Keratinocyte (primary cell): ENCODE data around the gene NUDT12. TPM values are rescaled to one million over a fixed set of nuclear protein-coding genes. Genes with fewer than 3 reads are reported as not detected.
A peak's percentile ranks its signal among the peaks of the same experiment; 100 is the strongest.

Source experiments
- DNase-seq: peaks from one replicate; pipeline ENCODE4 v3.0.0-alpha.2; 2011; ENCODE audit warnings: low read depth, missing footprints, low spot score
- FAIRE-seq: peaks from 2 replicates; lab custom pipeline; 2011; peaks lifted over from hg19 to GRCh38; lab: Jason Lieb, UNC
- H2AFZ ChIP-seq: 2 replicates; pipeline ENCODE4 v1.6.0; 2012; ENCODE audit warnings: low read length, control low read depth, inconsistent platforms; ENCODE audit not compliant: control insufficient read depth
- H3K27ac ChIP-seq: 2 replicates; pipeline ENCODE4 v1.5.1; 2011; ENCODE audit warnings: low read length; ENCODE audit not compliant: control insufficient read depth, insufficient read depth
- H3K27me3 ChIP-seq: 3 replicates; pipeline ENCODE4 v1.6.0; 2011; ENCODE audit warnings: low read length; ENCODE audit not compliant: control insufficient read depth, insufficient read depth; ENCODE audit errors: extremely low read depth
- H3K36me3 ChIP-seq, 2 experiments: 2 replicates in 1 of 2; 3 replicates in 1 of 2; pipeline ENCODE4 v1.5.1; 2011; ENCODE audit warnings: low read length in 2 of 2, mild to moderate bottlenecking in 1 of 2; ENCODE audit not compliant: control insufficient read depth in 2 of 2, insufficient read depth in 2 of 2; ENCODE audit errors: extremely low read depth in 1 of 2
- H3K4me1 ChIP-seq: 3 replicates; pipeline ENCODE4 v1.5.1; 2011; ENCODE audit warnings: low read length; ENCODE audit not compliant: control insufficient read depth, insufficient read depth; ENCODE audit errors: extremely low read depth
- H3K4me2 ChIP-seq: 3 replicates; pipeline ENCODE4 v1.6.0; 2011; ENCODE audit warnings: low read depth, low read length; ENCODE audit not compliant: control insufficient read depth, insufficient read depth; ENCODE audit errors: extremely low read depth
- H3K4me3 ChIP-seq, 3 experiments: fragments of 200-600 bp in 1 of 3; sonication (generic) in 1 of 3; 2 replicates in 2 of 3; 3 replicates in 1 of 3; pipeline ENCODE4 v1.5.1; 2011 to 2016; ENCODE audit warnings: low read length in 3 of 3, mild to moderate bottlenecking in 3 of 3, control low read depth in 2 of 3, inconsistent platforms in 1 of 3, low read depth in 1 of 3, mixed read lengths in 1 of 3, mixed run types in 1 of 3, moderate library complexity in 1 of 3; ENCODE audit not compliant: control insufficient read depth in 2 of 3, insufficient read depth in 2 of 3; ENCODE audit errors: extremely low read depth in 1 of 3
- H3K79me2 ChIP-seq: 2 replicates; pipeline ENCODE4 v1.6.0; 2012; ENCODE audit warnings: low read length; ENCODE audit not compliant: control insufficient read depth, insufficient read depth
- H3K9ac ChIP-seq: 3 replicates; pipeline ENCODE4 v1.6.0; 2011; ENCODE audit warnings: low read length; ENCODE audit not compliant: control insufficient read depth, insufficient read depth; ENCODE audit errors: extremely low read depth
- H3K9me1 ChIP-seq: 3 replicates; pipeline ENCODE4 v1.6.0; 2011; ENCODE audit warnings: low read length; ENCODE audit not compliant: control insufficient read depth, insufficient read depth; ENCODE audit errors: extremely low read depth
- H3K9me3 ChIP-seq: 2 replicates; pipeline ENCODE4 v1.5.1; 2012; ENCODE audit warnings: low read depth, low read length; ENCODE audit not compliant: control insufficient read depth
- H4K20me1 ChIP-seq: 3 replicates; pipeline ENCODE4 v1.6.0; 2011; ENCODE audit warnings: low read length; ENCODE audit not compliant: control insufficient read depth, insufficient read depth; ENCODE audit errors: extremely low read depth
- CTCF ChIP-seq, 3 experiments: IDR thresholded peaks in 1 of 3; conservative IDR thresholded peaks in 1 of 3; optimal IDR thresholded peaks in 1 of 3; 2 replicates in 2 of 3; 3 replicates in 1 of 3; pipeline versions ENCODE3 to v1.5.1; 2011; ENCODE audit warnings: low read length in 3 of 3, mild to moderate bottlenecking in 3 of 3, moderate library complexity in 2 of 3, control low read depth in 1 of 3, inconsistent platforms in 1 of 3; ENCODE audit not compliant: insufficient read depth in 2 of 3; ENCODE audit errors: extremely low read depth in 1 of 3
- EZH2 ChIP-seq: IDR thresholded peaks from one replicate; pipeline ENCODE4 v1.6.1; 2012; ENCODE audit warnings: inconsistent platforms, mild to moderate bottlenecking, low read length, moderate library complexity
- dilution Hi-C: fragments of 300-500 bp; cut with MboI; formaldehyde crosslinking; loops from one replicate; pipeline ENCODE4 v1.7.0; 2020; ENCODE audit warnings: low sequenced_read_pairs; ENCODE audit not compliant: extremely low pct_ligation_motif_present
- polyA plus RNA-seq, 5 experiments: library from polyadenylated mRNA; depleted of rRNA in 3 of 5; stranded (reverse) in 3 of 5; stranded (forward) in 1 of 5; unstranded in 1 of 5; fragments of >200 nt; gene quantifications; 1 replicate in 1 of 5; 2 replicates in 3 of 5; 3 replicates in 1 of 5; pipeline versions ENCODE4 v1.2.1 to v1.2.3, GENCODE V29; 2011 to 2012; ENCODE audit warnings: missing spikeins in 2 of 5, low read depth in 1 of 5, low replicate concordance in 1 of 5

Gene NUDT12
- polyA plus RNA-seq, 1 donor (not counting 4 experiments of a cell fraction or from before 2014, with no cell fraction given): 17.6 TPM

GRCh38 chr5:103589357-103589756 is 26.8 kb upstream of the NUDT12 start:
- H3K27me3 ChIP-seq: no peaks in the 10 kb centered on the region
- FAIRE-seq (no peak), DNase-seq (no peak)
- no peak overlapping the region for H3K4me2 ChIP-seq
- TF ChIP-seq CTCF (optimal IDR thresholded peaks at IDR 0.05 in 1 of 3, IDR thresholded peaks at IDR 0.05 in 1 of 3, conservative IDR thresholded peaks at IDR 0.05 in 1 of 3; ENCODE audit: extremely low read depth in 1 of 3, insufficient read depth in 2 of 3, low read length in 3 of 3) (no peak), EZH2 (no peak)
- H3K36me3 ChIP-seq: no peaks in the 10 kb centered on the region
- no peaks in the 10 kb centered on the region for H3K79me2 ChIP-seq
- H3K4me1 ChIP-seq: no peaks in the 10 kb centered on the region
- H3K9me3 ChIP-seq: no peaks in the 10 kb centered on the region
- no peak overlapping the region for H3K27ac ChIP-seq
- H3K9me1 ChIP-seq: no peaks in the 10 kb centered on the region
- dilution Hi-C loops: no loop called here
- no peak overlapping the region for H3K9ac ChIP-seq
- H4K20me1 ChIP-seq: no peaks in the 10 kb centered on the region
- no peak overlapping the region for H2AFZ ChIP-seq
- no peak overlapping the region for H3K4me3 ChIP-seq

GRCh38 chr5:103587185-103587748 is 24.7 kb upstream of the NUDT12 start:
- DNase-seq: no peak
- no peaks in the 10 kb centered on the region for H3K4me1 ChIP-seq
- H3K9me3 ChIP-seq: no peaks in the 10 kb centered on the region
- no peaks in the 10 kb centered on the region for H3K36me3 ChIP-seq
- dilution Hi-C loops: no loop called here
- H3K79me2 ChIP-seq: no peaks in the 10 kb centered on the region
- TF ChIP-seq CTCF (optimal IDR thresholded peaks at IDR 0.05 in 1 of 3, IDR thresholded peaks at IDR 0.05 in 1 of 3, conservative IDR thresholded peaks at IDR 0.05 in 1 of 3; ENCODE audit: extremely low read depth in 1 of 3, insufficient read depth in 2 of 3, low read length in 3 of 3) (peak in 2 of 3 experiments; percentile 20 to 25), EZH2 (no peak)
- no peaks in the 10 kb centered on the region for H4K20me1 ChIP-seq
- H3K4me2 ChIP-seq: no peak overlapping the region
- no peak overlapping the region for H3K27ac ChIP-seq
- no peak overlapping the region for H2AFZ ChIP-seq
- H3K9me1 ChIP-seq: no peaks in the 10 kb centered on the region
- no peak for FAIRE-seq
- H3K4me3 ChIP-seq: no peak overlapping the region
- H3K27me3 ChIP-seq: no peaks in the 10 kb centered on the region
- no peak overlapping the region for H3K9ac ChIP-seq
